Activated naive CD8-positive, alpha-beta T cell treated with anti-CD3 and anti-CD28 coated beads, Interleukin-2, amount 50 U/mL, for 24 hours (primary cell): ENCODE results near the gene PTX4.
"Not testable (repeated sequence)": the region's sequence is repeated elsewhere in the genome, so short reads cannot be mapped to it uniquely, and the experiment has no call there.

Experiments used
- ATAC-seq: fragments of 150-1000 bp; cut with Tn5 transposase; one replicate; pipeline ENCODE4 v1.10.0; 2021
- DNase-seq: peaks from one replicate; pipeline ENCODE4 v3.0.0; 2021
- H3K27ac Mint-ChIP-seq: one replicate; pipeline ENCODE4 v1.8.0; 2021; ENCODE audit warnings: mild to moderate bottlenecking, mixed read lengths
- H3K27me3 Mint-ChIP-seq: one replicate; pipeline ENCODE4 v1.8.0; 2021; ENCODE audit warnings: mixed read lengths
- H3K36me3 Mint-ChIP-seq: one replicate; pipeline ENCODE4 v1.8.0; 2021; ENCODE audit warnings: low read depth, mixed read lengths
- H3K4me1 Mint-ChIP-seq: one replicate; pipeline ENCODE4 v1.8.0; 2021; ENCODE audit warnings: mixed read lengths
- H3K4me3 Mint-ChIP-seq: one replicate; pipeline ENCODE4 v1.8.0; 2021; ENCODE audit warnings: mild to moderate bottlenecking, moderate library complexity, mixed read lengths
- H3K9me3 Mint-ChIP-seq: one replicate; pipeline ENCODE4 v1.8.0; 2021; ENCODE audit warnings: mixed read lengths

The PTX4 gene

DNA sequence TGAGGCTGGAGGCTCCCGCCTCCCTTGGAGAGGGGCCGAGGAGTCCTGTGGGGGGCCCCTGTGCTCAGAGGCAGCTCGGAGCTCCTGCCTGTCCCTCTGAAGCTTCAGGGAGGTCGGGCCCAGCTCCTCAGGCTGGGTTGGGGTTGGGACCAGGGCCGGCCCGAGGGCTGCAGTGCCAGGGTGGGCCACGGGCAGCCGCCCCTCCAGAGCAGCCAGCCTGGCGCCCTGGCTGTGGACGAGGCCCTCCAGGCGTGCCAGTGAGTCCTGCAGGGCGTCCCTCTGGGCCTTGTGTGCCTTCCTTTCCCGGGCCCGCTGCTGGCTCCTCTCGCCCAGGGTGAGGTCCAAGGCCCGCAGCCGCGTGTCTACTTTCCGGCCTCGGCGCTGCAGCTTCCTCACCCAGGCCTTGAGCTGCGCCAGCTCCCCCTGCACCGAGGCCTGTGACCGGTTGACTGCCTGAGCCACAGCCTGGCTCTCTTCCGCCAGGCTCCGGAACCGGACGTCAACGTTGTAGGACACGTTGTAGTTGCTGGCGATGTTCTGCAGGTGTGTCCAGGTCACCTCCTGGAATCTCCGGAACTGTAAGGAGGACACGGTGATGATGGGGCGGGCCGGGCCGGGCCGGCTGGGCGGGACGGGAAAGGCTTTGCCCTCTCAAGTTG lies 1.2 kb downstream of the PTX4 start:
- no peaks in the 10 kb centered on the region for H3K9me3 Mint-ChIP-seq

DNA sequence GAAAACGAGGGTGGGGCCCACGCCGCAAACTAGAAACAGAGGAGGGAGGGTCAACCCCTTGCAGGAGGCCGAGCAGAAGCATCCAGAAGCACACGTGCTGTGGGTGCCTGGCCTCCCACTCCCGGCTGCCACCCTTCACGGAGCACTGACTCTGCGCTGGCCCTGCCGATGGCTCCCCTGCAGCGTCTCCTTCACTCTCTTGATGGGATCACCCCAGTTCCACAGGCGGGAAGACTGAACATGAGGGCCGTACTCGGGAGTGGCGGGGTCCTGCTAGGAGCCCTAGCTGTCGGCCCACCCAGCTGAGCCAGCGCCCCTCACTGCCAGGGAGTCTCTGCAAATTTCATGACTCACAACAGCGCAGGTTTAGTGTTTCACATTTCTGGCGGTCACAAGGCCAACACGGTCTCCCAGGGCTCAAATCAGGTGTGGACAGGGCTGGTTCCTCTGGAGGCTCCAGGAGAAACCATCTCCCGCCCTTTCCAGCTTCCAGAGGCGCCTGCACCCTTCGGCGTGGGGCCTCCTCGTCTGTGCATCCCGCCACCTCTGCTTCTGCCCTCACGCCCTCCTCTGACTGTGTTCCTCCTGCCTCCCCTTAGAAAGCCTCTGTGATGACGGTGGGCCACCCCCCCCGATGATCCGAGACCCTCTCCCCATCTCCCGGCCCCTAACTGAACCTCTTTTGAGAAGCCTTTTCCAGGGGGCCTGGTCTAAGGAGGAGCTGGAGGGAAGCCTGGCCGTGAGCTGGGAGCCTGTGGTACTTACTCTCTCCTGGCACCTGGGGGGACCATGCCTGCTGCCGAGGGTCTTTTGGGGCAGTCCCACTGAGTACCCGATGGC lies 2.0 kb downstream of the PTX4 start:
- no peak for DNase-seq
- no peak overlapping the region for H3K27ac Mint-ChIP-seq
- H3K4me1 Mint-ChIP-seq, result no peaks in the 10 kb centered on the region
- no peaks in the 10 kb centered on the region for H3K27me3 Mint-ChIP-seq
- no peaks in the 10 kb centered on the region for H3K9me3 Mint-ChIP-seq
- no peak overlapping the region for H3K4me3 Mint-ChIP-seq
- H3K36me3 Mint-ChIP-seq, result no peaks in the 10 kb centered on the region
- no peak for ATAC-seq

More for the DNA sequence above, 1.2 kb downstream of the PTX4 start:
- ATAC-seq, result no peak
- no peak for DNase-seq
- no peaks in the 10 kb centered on the region for H3K36me3 Mint-ChIP-seq
- H3K4me1 Mint-ChIP-seq, result peaks cover 3% of the 10 kb centered on the region
- H3K27me3 Mint-ChIP-seq, result no peaks in the 10 kb centered on the region
- no peak overlapping the region for H3K27ac Mint-ChIP-seq
- no peak overlapping the region for H3K4me3 Mint-ChIP-seq

DNA sequence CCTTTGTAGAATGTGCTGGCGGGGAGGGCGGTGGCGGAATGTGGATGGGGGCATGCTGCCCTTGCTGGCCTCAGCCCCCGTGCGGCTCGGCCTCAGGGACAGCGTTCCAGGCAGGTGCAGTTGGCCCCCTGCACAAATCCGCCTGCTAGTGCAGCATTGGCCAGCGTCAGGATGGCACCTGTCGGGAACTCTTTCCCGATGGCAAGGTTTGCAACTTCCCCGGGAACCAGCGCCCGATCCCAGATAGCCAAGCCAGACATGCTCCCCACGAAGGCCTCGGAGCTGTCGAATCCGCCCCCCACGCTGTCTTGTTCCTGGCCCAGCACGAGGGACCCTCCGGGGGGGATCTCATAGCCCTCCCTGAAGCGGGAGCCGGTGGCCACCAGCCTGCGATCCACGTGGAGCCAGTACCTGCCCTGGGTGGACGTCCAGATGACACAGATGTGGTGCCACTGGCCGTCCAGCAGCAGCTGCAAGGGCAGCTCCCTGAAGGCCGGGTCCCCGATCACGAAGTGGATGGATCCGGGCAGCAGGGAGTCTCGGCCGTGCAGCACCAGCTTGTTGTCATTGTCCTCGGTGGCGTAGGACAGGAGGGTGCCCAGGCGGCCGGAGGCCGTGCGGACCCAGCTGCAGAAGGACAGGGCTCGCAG lies 2.8 kb downstream of the PTX4 start:
- Mint-ChIP-seq H3K27ac (no peak overlapping the region), H3K9me3 (no peaks in the 10 kb centered on the region), H3K4me1 (peaks cover 2% of the 10 kb centered on the region), H3K36me3 (no peaks in the 10 kb centered on the region), H3K4me3 (no peak overlapping the region), H3K27me3 (no peaks in the 10 kb centered on the region)
- ATAC-seq (no peak), DNase-seq (no peak)

- Mint-ChIP-seq H3K27me3 (peaks cover 1% of the 10 kb centered on the region), H3K9me3 (no peaks in the 10 kb centered on the region), H3K4me1 (peaks cover 6% of the 10 kb centered on the region), H3K27ac (no peak overlapping the region), H3K36me3 (no peaks in the 10 kb centered on the region), H3K4me3 (no peak overlapping the region)
- ATAC-seq (no peak), DNase-seq (no peak)
These were observed 6.6 kb downstream of the PTX4 start for GRCh38 chr16:1481906-1482835.

DNA sequence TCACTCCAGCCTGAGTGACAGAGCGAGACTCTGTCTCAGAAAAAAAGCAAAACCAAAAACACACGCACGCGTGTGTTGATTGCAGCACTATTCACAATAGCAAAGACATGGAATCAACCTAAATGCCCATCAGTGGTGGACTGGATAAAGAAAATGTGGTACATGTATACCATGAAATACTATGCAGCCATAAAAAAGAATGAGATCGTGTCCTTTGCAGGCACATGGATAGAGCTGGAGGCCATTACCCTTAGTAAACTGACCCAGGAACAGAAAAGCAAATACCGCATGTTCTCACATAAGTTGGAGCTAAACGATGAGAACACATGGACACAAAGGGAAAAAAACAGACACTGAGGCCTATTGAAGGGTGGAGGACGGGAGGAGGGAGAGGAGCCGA lies 9.8 kb downstream of the PTX4 start:
- H3K27me3 Mint-ChIP-seq, DNase-seq, H3K27ac Mint-ChIP-seq, H3K36me3 Mint-ChIP-seq, ATAC-seq, H3K4me3 Mint-ChIP-seq, H3K9me3 Mint-ChIP-seq: not testable (repeated sequence)
- H3K4me1 Mint-ChIP-seq, result peaks cover 17% of the 10 kb centered on the region

GRCh38 chr16:1477033-1477432 lies 11.7 kb downstream of the PTX4 start:
- H3K9me3 Mint-ChIP-seq, result no peaks in the 10 kb centered on the region
- ATAC-seq (no peak), DNase-seq (no peak)
- H3K36me3 Mint-ChIP-seq, result peaks cover 2% of the 10 kb centered on the region
- H3K27ac Mint-ChIP-seq, result no peak overlapping the region
- no peak overlapping the region for H3K4me3 Mint-ChIP-seq
- H3K4me1 Mint-ChIP-seq, result peaks cover 26% of the 10 kb centered on the region
- peaks cover 1% of the 10 kb centered on the region for H3K27me3 Mint-ChIP-seq

DNA sequence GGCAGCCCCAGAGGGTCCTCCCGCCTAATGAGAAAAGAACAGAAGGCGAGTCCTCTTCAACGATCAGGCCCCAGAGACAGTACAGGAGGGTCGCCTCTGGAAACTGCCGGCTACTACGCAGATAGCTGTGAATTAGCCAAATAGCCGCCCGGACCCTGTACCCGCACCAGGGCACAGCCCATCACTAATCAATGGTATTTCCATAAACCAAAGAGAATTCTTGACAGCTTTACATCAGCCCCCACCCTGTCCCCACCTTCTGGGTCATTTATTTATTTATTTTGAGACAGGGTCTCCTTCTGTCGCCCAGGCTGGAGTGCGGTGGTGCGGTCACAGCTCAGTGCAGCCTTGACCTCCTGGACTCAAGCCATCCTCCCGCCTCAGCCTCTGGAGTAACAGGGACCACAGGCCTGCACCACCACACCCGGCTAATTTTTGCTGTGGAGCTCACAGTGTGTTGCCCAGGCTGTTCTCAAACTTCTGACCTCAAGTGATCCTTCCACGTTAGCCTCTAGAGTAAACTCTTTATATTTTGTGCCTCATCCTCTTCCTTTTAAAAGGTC lies 13.1 kb downstream of the PTX4 start:
- no peaks in the 10 kb centered on the region for H3K9me3 Mint-ChIP-seq
- peak overlapping the region; percentile 84 for H3K4me3 Mint-ChIP-seq
- DNase-seq (no peak), ATAC-seq (no peak)
- H3K4me1 Mint-ChIP-seq, result peaks cover 30% of the 10 kb centered on the region
- H3K27ac Mint-ChIP-seq, result peak overlapping the region; percentile 87
- H3K36me3 Mint-ChIP-seq, result peaks cover 2% of the 10 kb centered on the region
- peaks cover 1% of the 10 kb centered on the region for H3K27me3 Mint-ChIP-seq

GRCh38 chr16:1474796-1475551 lies 13.8 kb downstream of the PTX4 start, which contains the start of gene CLCN7:
CLCN7 (minus strand) TSS chr16:1475028; CDS start chr16:1474974, 54 bp downstream.
- Mint-ChIP-seq H3K36me3 (peaks cover 2% of the 10 kb centered on the region), H3K4me3 (peak within 1 kb of the TSS; percentile 84)

DNA sequence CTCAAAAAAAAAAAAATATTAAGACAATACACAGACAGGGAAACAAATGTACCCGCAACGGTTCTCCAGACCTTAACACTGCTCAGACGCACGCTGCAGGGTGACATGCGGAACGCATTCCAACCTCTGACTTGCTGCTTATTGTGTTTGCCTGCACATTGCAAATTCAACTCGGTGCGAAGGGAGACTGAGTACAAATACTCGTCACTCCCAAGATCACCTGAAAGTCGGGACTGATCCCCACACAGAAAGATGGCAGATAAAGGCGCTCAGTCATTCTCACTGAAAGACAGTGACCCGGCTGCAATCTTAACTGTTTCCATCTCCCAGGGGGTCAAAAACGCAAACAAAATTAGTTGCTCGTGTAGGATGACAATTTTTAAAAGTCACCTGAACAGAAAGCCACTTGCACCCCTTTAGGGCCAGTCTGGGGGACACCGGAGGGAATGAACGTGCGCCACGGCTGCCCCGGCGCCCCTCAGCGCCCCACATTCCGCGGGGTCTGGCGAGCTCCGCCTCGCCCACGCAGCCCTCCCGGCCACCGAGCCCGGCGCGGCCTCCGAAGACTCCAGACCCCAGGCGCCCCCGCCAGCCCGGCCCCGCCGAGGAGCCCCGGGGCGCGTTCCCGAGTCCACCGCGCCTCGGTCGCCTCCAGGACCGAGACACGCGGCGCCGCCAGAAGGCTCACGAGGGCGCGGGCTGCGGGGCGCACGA lies 14.5 kb downstream of the PTX4 start:
- no peaks in the 10 kb centered on the region for H3K9me3 Mint-ChIP-seq
- peaks cover 36% of the 10 kb centered on the region for H3K4me1 Mint-ChIP-seq
- ATAC-seq (peak; percentile 31), DNase-seq (no peak)
- H3K27ac Mint-ChIP-seq, result peak overlapping the region; percentile 73
- H3K27me3 Mint-ChIP-seq, result peaks cover 1% of the 10 kb centered on the region
- peaks cover 2% of the 10 kb centered on the region for H3K36me3 Mint-ChIP-seq
- H3K4me3 Mint-ChIP-seq, result peak overlapping the region; percentile 82

More at GRCh38 chr16:1474796-1475551, 13.8 kb downstream of the PTX4 start, which contains the start of gene CLCN7:
- H3K27ac Mint-ChIP-seq, result peak within 1 kb of the TSS; percentile 87
- H3K9me3 Mint-ChIP-seq, result no peaks in the 10 kb centered on the region
- ATAC-seq (peak; percentile 89), DNase-seq (peak; percentile 92)
- peaks cover 33% of the 10 kb centered on the region for H3K4me1 Mint-ChIP-seq
- H3K27me3 Mint-ChIP-seq, result peaks cover 1% of the 10 kb centered on the region

- ATAC-seq, result no peak
- peaks cover 2% of the 10 kb centered on the region for H3K36me3 Mint-ChIP-seq
- H3K4me3 Mint-ChIP-seq, result peak overlapping the region; percentile 62
- H3K4me1 Mint-ChIP-seq, result peaks cover 36% of the 10 kb centered on the region
- DNase-seq, result no peak
- H3K9me3 Mint-ChIP-seq, result no peaks in the 10 kb centered on the region
- H3K27ac Mint-ChIP-seq, result peak overlapping the region; percentile 75
- no peaks in the 10 kb centered on the region for H3K27me3 Mint-ChIP-seq
These were observed 15.8 kb downstream of the PTX4 start for GRCh38 chr16:1472974-1473373.

GRCh38 chr16:1471569-1472194 lies 17.1 kb downstream of the PTX4 start:
- H3K27me3 Mint-ChIP-seq, result no peaks in the 10 kb centered on the region
- no peak overlapping the region for H3K4me3 Mint-ChIP-seq
- H3K27ac Mint-ChIP-seq, result no peak overlapping the region
- peaks cover 2% of the 10 kb centered on the region for H3K36me3 Mint-ChIP-seq
- ATAC-seq (no peak), DNase-seq (no peak)
- peaks cover 36% of the 10 kb centered on the region for H3K4me1 Mint-ChIP-seq
- no peaks in the 10 kb centered on the region for H3K9me3 Mint-ChIP-seq

DNA sequence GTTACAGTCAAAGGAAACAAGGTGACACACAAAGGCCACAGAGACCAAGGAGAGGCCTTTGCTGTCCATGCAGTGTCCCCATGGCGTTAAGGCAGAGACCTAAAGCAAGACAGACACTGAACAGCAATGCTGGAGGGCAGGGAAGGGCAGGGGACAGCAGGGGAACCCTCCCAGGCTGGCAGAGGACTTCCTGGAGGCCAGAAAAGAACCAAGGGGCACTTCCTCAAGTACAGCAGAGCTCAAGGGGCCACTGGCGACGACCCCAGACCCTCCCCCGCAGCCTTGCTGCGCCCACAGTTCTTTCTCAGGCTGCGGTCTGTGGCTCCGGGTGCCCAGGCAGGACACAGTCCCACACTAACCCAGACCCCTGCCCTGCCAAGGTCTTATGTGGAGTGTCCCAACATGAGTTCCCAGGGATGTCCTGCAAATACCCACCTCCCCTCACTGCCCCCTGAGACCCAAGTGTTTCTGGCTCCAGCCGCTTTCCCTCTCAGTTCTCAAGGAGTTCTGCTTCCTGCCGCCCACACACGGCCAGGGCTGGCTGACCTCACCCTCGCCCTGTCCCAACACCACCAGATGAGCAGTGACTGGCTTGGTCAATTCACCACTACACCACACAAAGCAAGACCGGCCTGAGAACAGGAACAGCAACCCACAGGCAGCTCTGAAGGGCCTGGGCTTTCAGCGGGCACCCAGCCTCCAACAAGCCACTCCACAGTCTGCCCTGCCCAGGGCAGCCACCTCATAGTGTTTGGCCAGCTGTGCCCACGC lies 18.1 kb downstream of the PTX4 start:
- H3K9me3 Mint-ChIP-seq, result no peaks in the 10 kb centered on the region
- H3K27me3 Mint-ChIP-seq, result no peaks in the 10 kb centered on the region
- no peak for ATAC-seq
- peaks cover 32% of the 10 kb centered on the region for H3K4me1 Mint-ChIP-seq
- H3K4me3 Mint-ChIP-seq, result no peak overlapping the region
- no peak for DNase-seq
- H3K27ac Mint-ChIP-seq, result peak overlapping the region; percentile 78
- H3K36me3 Mint-ChIP-seq, result peaks cover 2% of the 10 kb centered on the region
